Mesodermal cell (in vitro differentiated cells): ENCODE results near the gene OPCML.

ENCODE experiments used
- H3K27ac ChIP-seq: 2 replicates; pipeline ENCODE4 v1.7.0; 2013; ENCODE audit warnings: mild to moderate bottlenecking, low read depth, low read length, moderate library complexity; ENCODE audit not compliant: severe bottlenecking
- H3K36me3 ChIP-seq: 2 replicates; pipeline ENCODE4 v1.7.1; 2013; ENCODE audit warnings: mild to moderate bottlenecking, low read length, moderate library complexity; ENCODE audit not compliant: control insufficient read depth, insufficient read depth
- H3K4me1 ChIP-seq: one replicate; pipeline ENCODE4 v1.7.1; 2013; ENCODE audit warnings: mild to moderate bottlenecking, low read length; ENCODE audit not compliant: insufficient read depth, control insufficient read depth, poor library complexity, severe bottlenecking
- H3K4me3 ChIP-seq: 2 replicates; pipeline ENCODE4 v1.7.0; 2013; ENCODE audit warnings: low read length, control low read depth, mild to moderate bottlenecking; ENCODE audit not compliant: insufficient read depth, poor library complexity, severe bottlenecking; ENCODE audit errors: extremely low read depth
- H3K9me3 ChIP-seq: 2 replicates; pipeline ENCODE4 v1.7.1; 2013; ENCODE audit warnings: mild to moderate bottlenecking, low read length, moderate library complexity; ENCODE audit not compliant: control insufficient read depth
- WGBS, 2 experiments: methylation state at CpG; one replicate each; pipeline ENCODE4 v1.1.5; 2013; ENCODE audit warnings: missing lambda C conversion rate in 2 of 2; ENCODE audit not compliant: insufficient coverage in 2 of 2; 5-methylcytosine and 5-hydroxymethylcytosine counted together

The OPCML gene

DNA sequence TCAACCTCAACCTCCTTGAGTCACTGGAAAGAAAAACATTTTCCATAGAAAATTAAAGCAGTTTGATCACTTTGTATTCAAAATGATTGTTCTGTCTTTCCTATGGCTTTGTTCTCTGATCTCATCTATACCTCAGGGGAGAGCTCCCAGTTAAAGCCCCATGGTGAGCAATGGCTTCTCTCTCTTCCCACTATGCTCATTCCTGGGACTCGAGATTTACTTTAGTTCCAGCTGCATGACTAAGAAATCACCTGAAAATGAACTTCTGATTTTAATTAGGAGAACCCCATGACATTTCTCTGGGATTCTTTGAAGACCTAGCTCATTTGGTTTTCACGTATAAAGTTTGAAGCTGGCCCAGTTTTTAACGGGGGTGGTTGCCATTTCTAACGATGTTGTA lies 921.5 kb downstream of the OPCML start:
- Histone ChIP-seq H3K9me3 (no peaks in the 10 kb centered on the region), H3K4me3 (no peak overlapping the region), H3K4me1 (no peaks in the 10 kb centered on the region), H3K27ac (no peak overlapping the region), H3K36me3 (no peaks in the 10 kb centered on the region)
- WGBS, 2 experiments: 83 to 97% methylated on average over 4 of the region's 4 CpGs

DNA sequence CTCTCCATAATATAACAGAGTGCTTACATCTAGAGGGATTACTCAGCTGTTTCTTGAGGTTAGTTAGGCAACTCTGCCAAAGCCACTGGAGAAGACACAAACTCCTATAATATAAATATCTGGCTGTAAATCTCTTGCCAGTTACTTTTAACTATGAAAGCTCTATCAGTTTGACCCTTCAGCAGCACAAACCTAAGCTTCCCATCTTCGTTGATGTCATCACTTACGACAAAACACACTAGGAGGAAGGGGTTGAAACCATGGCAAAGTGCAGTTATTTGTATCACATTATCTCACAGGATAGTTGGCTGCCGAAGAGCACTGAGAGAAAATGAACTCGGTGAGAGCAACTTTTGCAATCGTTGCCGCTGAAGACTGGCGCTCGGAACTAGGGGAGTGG lies 922.1 kb downstream of the OPCML start:
- H3K9me3 ChIP-seq: no peaks in the 10 kb centered on the region
- H3K4me3 ChIP-seq: no peak overlapping the region
- 85 to 100% methylated on average over 2 of the region's 8 CpGs for WGBS, 2 experiments
- H3K4me1 ChIP-seq: no peaks in the 10 kb centered on the region
- H3K36me3 ChIP-seq: no peaks in the 10 kb centered on the region
- H3K27ac ChIP-seq: no peak overlapping the region

DNA sequence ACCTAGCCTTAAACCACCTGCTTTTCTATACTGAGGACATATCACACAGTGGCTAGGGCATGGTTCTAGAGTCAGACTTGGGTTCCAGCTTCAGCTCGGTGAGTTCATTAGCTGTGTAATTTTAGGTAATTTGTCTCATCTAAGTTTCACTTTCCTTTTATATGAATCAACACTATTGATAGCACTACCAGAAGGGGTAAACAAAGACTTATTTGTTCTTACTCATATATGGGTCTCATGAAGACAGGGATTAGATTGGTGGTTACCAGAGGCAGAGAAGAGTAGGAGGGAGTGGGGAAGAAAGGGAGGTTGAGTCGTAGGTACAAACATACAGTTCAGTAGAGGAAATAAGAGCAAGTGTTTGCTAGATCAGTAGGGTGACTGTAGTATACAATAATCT lies 924.7 kb downstream of the OPCML start:
- peaks cover 7% of the 10 kb centered on the region for H3K4me1 ChIP-seq
- no peak overlapping the region for H3K27ac ChIP-seq
- H3K4me3 ChIP-seq: no peak overlapping the region
- H3K36me3 ChIP-seq: no peaks in the 10 kb centered on the region
- WGBS, 2 experiments: 83% methylated on average over 1 of the region's 2 CpGs; no CpG with 5 or more reads in 1 of the 2 experiments
- H3K9me3 ChIP-seq: no peaks in the 10 kb centered on the region

DNA sequence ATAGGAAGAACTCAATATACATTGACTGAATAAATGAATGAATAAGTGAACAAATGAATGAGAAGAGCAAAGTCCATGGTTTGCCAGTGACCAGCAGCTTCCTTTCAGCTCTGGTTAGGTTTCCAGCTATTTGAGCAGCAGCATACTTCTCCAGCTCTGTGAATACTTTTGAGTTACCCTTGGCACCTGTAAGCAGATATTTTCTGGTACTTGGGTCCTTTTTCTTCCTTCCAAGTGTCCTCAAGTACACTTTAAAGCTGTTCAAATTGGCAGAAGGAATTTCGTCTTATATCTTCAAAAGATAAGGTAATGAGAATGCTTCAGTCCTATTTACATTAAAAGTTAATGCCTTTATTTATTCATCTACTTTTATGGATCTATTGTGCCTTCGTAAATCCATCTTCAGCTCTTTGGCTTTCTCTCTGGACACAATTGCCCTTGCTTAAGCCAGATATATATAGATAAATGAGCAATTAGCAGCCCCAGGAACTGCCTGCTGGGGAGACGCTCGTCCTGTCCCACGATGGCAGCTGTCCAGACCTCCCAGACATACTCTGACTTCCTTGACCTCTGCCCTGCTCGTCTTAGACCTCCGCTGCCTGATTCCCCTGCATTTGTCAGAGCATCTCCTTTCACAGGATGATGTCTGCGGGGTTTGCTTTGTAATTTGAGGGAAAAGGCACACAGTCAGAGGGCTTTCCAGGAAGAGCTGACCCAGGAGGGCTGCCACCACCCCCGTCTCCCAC lies 926.3 kb downstream of the OPCML start:
- 76 to 100% methylated on average over 1 to 5 of the region's 9 CpGs for WGBS, 2 experiments
- H3K4me1 ChIP-seq: peaks cover 7% of the 10 kb centered on the region
- H3K4me3 ChIP-seq: no peak overlapping the region
- no peaks in the 10 kb centered on the region for H3K9me3 ChIP-seq
- no peaks in the 10 kb centered on the region for H3K36me3 ChIP-seq
- no peak overlapping the region for H3K27ac ChIP-seq

DNA sequence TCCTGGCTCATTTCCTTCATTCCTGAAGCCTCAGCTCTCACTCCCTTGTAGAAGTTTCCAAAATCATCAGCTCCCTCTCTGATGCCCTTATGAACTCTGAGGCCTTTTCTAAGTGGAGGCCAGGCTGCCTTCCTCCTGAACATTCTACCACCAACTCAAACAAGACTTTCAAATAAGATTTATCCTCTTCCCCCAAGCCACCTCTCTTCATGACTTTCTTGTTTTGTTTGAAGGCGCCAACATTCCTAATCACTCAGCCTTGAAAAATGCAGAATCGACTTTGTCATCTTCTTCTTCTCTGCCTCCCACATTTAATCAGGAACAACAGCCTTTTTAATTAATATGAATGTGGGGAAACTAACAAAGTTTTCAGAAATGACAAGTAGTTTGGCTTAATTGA lies 927.9 kb downstream of the OPCML start:
- Histone ChIP-seq H3K27ac (no peak overlapping the region), H3K4me3 (no peak overlapping the region), H3K4me1 (peaks cover 7% of the 10 kb centered on the region), H3K36me3 (no peaks in the 10 kb centered on the region), H3K9me3 (no peaks in the 10 kb centered on the region)
- 90% methylated on average over 1 of the region's 2 CpGs; no CpG with 5 or more reads in 1 of the 2 experiments for WGBS, 2 experiments

DNA sequence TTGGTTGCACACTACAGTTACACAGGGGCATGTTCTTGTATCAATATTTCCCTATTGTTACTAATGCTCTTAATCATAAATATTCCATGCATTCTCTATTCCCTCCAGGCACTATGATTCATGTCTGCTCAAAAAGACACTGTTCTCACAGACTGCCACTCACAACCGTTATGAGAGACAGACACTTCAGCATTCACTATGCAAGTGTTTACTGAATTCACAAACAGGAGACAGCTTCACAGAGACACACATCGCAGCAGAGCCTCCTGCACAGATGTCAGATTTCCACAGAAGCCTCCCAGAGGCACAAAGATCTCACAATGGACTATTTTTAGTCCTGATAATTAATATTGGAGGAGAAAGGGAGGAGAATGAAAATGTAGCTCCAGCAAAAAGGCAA lies 930.4 kb downstream of the OPCML start:
- H3K9me3 ChIP-seq: no peaks in the 10 kb centered on the region
- H3K4me3 ChIP-seq: no peak overlapping the region
- no peak overlapping the region for H3K27ac ChIP-seq

DNA sequence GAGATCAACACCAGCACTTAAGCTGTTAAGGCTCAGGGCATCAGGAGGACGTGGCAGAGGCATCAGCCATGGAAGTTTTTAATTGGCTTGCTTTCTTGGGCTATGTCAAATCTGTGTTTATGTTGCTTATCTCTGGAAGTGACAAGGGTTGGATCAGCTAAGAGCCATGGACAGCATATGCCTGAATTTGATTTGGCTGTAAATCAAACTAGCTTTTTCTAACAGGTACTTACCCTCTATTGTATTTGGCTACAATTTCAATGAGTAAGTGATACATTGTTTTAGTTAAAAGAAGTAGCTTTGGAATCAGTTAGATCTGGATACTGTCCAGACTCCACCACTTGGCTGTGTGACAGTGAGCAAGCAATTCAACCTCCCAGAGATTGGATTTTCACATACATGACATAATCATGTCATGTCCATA lies 936.6 kb downstream of the OPCML start:
- H3K27ac ChIP-seq: no peak overlapping the region
- WGBS, 2 experiments: 60 to 75% methylated on average over 1 of the region's 1 CpG
- no peak overlapping the region for H3K4me3 ChIP-seq
- H3K9me3 ChIP-seq: no peaks in the 10 kb centered on the region
- H3K4me1 ChIP-seq: no peaks in the 10 kb centered on the region
- no peaks in the 10 kb centered on the region for H3K36me3 ChIP-seq

More for the DNA sequence above, 930.4 kb downstream of the OPCML start:
- peaks cover 7% of the 10 kb centered on the region for H3K4me1 ChIP-seq
- WGBS, 2 experiments: 92% methylated on average over 1 of the region's 2 CpGs; no CpG with 5 or more reads in 1 of the 2 experiments
- H3K36me3 ChIP-seq: no peaks in the 10 kb centered on the region

DNA sequence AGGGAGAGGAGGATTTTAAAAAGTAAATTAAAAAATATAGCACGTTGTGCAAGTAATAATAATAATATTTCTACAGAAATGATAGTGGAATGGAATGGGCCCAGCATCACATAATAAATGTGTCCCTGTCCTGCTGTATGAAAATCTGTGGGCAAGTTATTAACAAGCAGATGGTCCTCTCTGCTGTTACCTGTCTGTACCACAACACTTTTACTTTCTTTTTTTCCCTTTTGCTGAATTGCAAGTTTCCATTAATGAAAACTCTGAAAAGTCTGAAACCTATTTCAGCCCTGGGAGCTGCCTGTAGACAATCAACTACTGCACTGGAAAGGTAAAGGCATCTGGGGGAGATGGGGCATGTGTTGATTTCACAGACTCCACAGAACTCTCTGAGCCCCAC lies 937.1 kb downstream of the OPCML start:
- no peak overlapping the region for H3K4me3 ChIP-seq
- H3K27ac ChIP-seq: no peak overlapping the region
- H3K4me1 ChIP-seq: no peaks in the 10 kb centered on the region
- no peaks in the 10 kb centered on the region for H3K36me3 ChIP-seq
- no peaks in the 10 kb centered on the region for H3K9me3 ChIP-seq
- WGBS, 2 experiments: 50% methylated on average over 1 of the region's 1 CpG; no CpG with 5 or more reads in 1 of the 2 experiments

DNA sequence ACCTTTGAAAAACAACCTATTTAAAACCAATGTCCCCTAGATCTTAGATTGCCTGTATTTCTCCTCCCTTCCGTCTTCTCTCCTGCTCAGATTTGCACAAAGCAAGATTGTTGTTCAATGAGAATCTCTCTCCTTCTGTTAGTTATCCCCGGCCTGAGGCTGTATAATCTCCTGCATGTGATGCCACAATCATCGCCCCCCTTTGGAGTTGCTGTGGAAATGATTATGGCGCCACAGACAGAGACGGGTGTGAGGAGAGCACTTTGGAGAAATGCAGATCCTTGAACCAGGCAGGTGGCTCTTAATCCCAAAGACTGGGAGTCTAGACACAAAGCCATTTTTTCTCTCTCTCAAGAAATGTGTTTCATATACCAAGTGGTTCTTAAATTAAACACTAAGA lies 941.3 kb downstream of the OPCML start:
- H3K4me1 ChIP-seq: no peaks in the 10 kb centered on the region
- no peak overlapping the region for H3K27ac ChIP-seq
- H3K9me3 ChIP-seq: no peaks in the 10 kb centered on the region
- 94 to 96% methylated on average over 4 to 5 of the region's 5 CpGs for whole genome bisulfite sequencing, 2 experiments
- no peaks in the 10 kb centered on the region for H3K36me3 ChIP-seq
- no peak overlapping the region for H3K4me3 ChIP-seq

DNA sequence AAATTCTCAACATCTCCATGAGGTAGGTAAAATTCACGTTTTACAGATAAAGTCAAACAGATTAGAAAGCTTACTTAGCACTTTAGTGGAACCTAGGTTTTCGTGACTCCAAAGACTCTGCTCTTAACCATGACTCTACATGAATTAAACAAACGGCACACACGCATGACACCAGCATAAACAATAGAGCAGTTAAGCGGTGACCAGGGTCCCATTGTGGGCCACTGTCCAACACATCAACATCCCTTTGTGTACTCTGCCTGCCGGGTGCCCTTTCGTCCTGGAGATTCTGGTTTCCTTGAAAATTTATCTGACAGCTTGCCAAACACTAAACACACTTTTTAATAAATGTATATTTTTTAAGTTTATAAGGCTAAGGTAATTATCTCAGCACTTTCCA lies 941.7 kb downstream of the OPCML start:
- no peak overlapping the region for H3K27ac ChIP-seq
- no peaks in the 10 kb centered on the region for H3K4me1 ChIP-seq
- no peak overlapping the region for H3K4me3 ChIP-seq
- no peaks in the 10 kb centered on the region for H3K36me3 ChIP-seq
- H3K9me3 ChIP-seq: no peaks in the 10 kb centered on the region
- 79 to 100% methylated on average over 2 to 4 of the region's 7 CpGs for WGBS, 2 experiments

DNA sequence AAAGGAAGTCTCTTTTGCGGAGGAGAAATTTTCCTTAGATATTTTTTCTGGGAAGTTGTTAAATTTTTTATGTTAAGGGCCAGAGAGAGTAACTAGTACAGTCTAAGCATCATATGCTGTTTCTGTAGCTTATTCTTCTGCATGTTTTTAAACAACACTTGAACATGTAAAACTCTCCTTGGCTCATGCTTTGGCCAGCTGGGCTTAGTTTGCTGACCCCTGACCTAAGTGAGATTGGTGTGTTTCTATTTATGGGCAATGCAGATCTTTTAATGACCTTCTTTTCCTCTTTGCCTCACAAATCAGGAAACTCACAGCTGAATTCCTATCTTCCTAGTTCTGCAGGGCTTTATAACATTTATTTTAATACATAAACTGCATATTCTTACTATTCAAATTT lies 942.5 kb downstream of the OPCML start:
- Histone ChIP-seq H3K27ac (no peak overlapping the region), H3K4me3 (no peak overlapping the region), H3K36me3 (no peaks in the 10 kb centered on the region), H3K4me1 (no peaks in the 10 kb centered on the region), H3K9me3 (no peaks in the 10 kb centered on the region)
- 86% methylated on average over 1 of the region's 1 CpG; no CpG with 5 or more reads in 1 of the 2 experiments for WGBS, 2 experiments
